Astrocyte (in vitro differentiated cells and primary cell): Measurements from ENCODE around the gene GAS6.

Experiments
- CTCF ChIP-seq: IDR thresholded peaks from 2 replicates; pipeline ENCODE4 v1.5.1; 2011; ENCODE audit warnings: low read depth, mild to moderate bottlenecking, inconsistent platforms, low read length, moderate library complexity; ENCODE audit not compliant: insufficient read depth
- EZH2 ChIP-seq: IDR thresholded peaks from 2 replicates; pipeline ENCODE4 v1.6.1; 2012; ENCODE audit warnings: mild to moderate bottlenecking, low read length, inconsistent platforms; ENCODE audit not compliant: insufficient read depth

- TF ChIP-seq EZH2, result no peak
- no peak for TF ChIP-seq CTCF
Observed at GRCh38 chr13:113781571-113781970, 82.3 kb downstream of the GAS6 start.
